Stimulated activated naive CD8-positive, alpha-beta T cell treated with anti-CD3 and anti-CD28 coated beads, Interleukin-15, Interleukin-2, amounts not matched to agents 100 ng/mL and 50 ng/mL, for 24 hours (primary cell): ENCODE measurements around the gene KTN1.

Experiments used
- H3K27ac Mint-ChIP-seq: one replicate; pipeline ENCODE4 v1.8.0; 2021; ENCODE audit warnings: mild to moderate bottlenecking, mixed read lengths
- H3K27me3 Mint-ChIP-seq: one replicate; pipeline ENCODE4 v1.8.0; 2021; ENCODE audit warnings: mixed read lengths
- H3K36me3 Mint-ChIP-seq: one replicate; pipeline ENCODE4 v1.8.0; 2021; ENCODE audit warnings: low read depth, mixed read lengths
- H3K4me1 Mint-ChIP-seq: one replicate; pipeline ENCODE4 v1.8.0; 2021; ENCODE audit warnings: low read depth, mixed read lengths
- H3K4me3 Mint-ChIP-seq: one replicate; pipeline ENCODE4 v1.8.0; 2021; ENCODE audit warnings: mild to moderate bottlenecking, mixed read lengths
- H3K9me3 Mint-ChIP-seq: one replicate; pipeline ENCODE4 v1.8.0; 2021; ENCODE audit warnings: mixed read lengths

The KTN1 gene

GRCh38 chr14:55579724-55580469, at the start of gene KTN1:
Gene KTN1 (plus strand): TSS chr14:55580207. CDS start chr14:55612049, 31,842 bp downstream.
- H3K27me3 Mint-ChIP-seq = no peaks in the 10 kb centered on the region
- H3K9me3 Mint-ChIP-seq = no peaks in the 10 kb centered on the region
- H3K4me3 Mint-ChIP-seq = peak within 1 kb of the TSS; percentile 92
- H3K4me1 Mint-ChIP-seq = peaks cover 18% of the 10 kb centered on the region
- H3K27ac Mint-ChIP-seq = peak within 1 kb of the TSS; percentile 90
- H3K36me3 Mint-ChIP-seq = no peaks in the 10 kb centered on the region

- H3K27me3 Mint-ChIP-seq = no peaks in the 10 kb centered on the region
- H3K27ac Mint-ChIP-seq = no peak overlapping the region
- H3K4me1 Mint-ChIP-seq = no peaks in the 10 kb centered on the region
- H3K4me3 Mint-ChIP-seq = no peak overlapping the region
- H3K9me3 Mint-ChIP-seq = no peaks in the 10 kb centered on the region
- no peaks in the 10 kb centered on the region for H3K36me3 Mint-ChIP-seq
Observed at GRCh38 chr14:55530464-55530863, 49.5 kb upstream of the KTN1 start.

GRCh38 chr14:55532645-55533344, 47.2 kb upstream of the KTN1 start:
- Mint-ChIP-seq H3K9me3 (peaks cover 4% of the 10 kb centered on the region), H3K36me3 (no peaks in the 10 kb centered on the region), H3K4me1 (no peaks in the 10 kb centered on the region), H3K27me3 (no peaks in the 10 kb centered on the region), H3K27ac (no peak overlapping the region), H3K4me3 (no peak overlapping the region)

GRCh38 chr14:55533960-55534359, 46.0 kb upstream of the KTN1 start:
- no peak overlapping the region for H3K4me3 Mint-ChIP-seq
- no peaks in the 10 kb centered on the region for H3K36me3 Mint-ChIP-seq
- H3K4me1 Mint-ChIP-seq = no peaks in the 10 kb centered on the region
- H3K27me3 Mint-ChIP-seq = no peaks in the 10 kb centered on the region
- no peak overlapping the region for H3K27ac Mint-ChIP-seq
- peaks cover 4% of the 10 kb centered on the region for H3K9me3 Mint-ChIP-seq

GRCh38 chr14:55535516-55536203, 44.3 kb upstream of the KTN1 start:
- H3K36me3 Mint-ChIP-seq = no peaks in the 10 kb centered on the region
- no peaks in the 10 kb centered on the region for H3K27me3 Mint-ChIP-seq
- peaks cover 4% of the 10 kb centered on the region for H3K9me3 Mint-ChIP-seq
- no peaks in the 10 kb centered on the region for H3K4me1 Mint-ChIP-seq
- H3K4me3 Mint-ChIP-seq = no peak overlapping the region
- no peak overlapping the region for H3K27ac Mint-ChIP-seq

GRCh38 chr14:55536204-55536708, 43.8 kb upstream of the KTN1 start:
- Mint-ChIP-seq H3K27me3 (no peaks in the 10 kb centered on the region), H3K9me3 (peaks cover 4% of the 10 kb centered on the region), H3K4me3 (no peak overlapping the region), H3K36me3 (no peaks in the 10 kb centered on the region), H3K27ac (no peak overlapping the region), H3K4me1 (no peaks in the 10 kb centered on the region)

GRCh38 chr14:55537782-55538181, 42.2 kb upstream of the KTN1 start:
- no peaks in the 10 kb centered on the region for H3K4me1 Mint-ChIP-seq
- H3K27me3 Mint-ChIP-seq = no peaks in the 10 kb centered on the region
- no peaks in the 10 kb centered on the region for H3K36me3 Mint-ChIP-seq
- H3K4me3 Mint-ChIP-seq = no peak overlapping the region
- peaks cover 4% of the 10 kb centered on the region for H3K9me3 Mint-ChIP-seq
- no peak overlapping the region for H3K27ac Mint-ChIP-seq

- Mint-ChIP-seq H3K36me3 (no peaks in the 10 kb centered on the region), H3K4me1 (no peaks in the 10 kb centered on the region), H3K4me3 (no peak overlapping the region), H3K9me3 (peaks cover 4% of the 10 kb centered on the region), H3K27ac (no peak overlapping the region), H3K27me3 (no peaks in the 10 kb centered on the region)
Observed at GRCh38 chr14:55539975-55540374, 40.0 kb upstream of the KTN1 start.

GRCh38 chr14:55540847-55541773, 38.9 kb upstream of the KTN1 start:
- Mint-ChIP-seq H3K9me3 (peaks cover 4% of the 10 kb centered on the region), H3K27me3 (no peaks in the 10 kb centered on the region), H3K36me3 (no peaks in the 10 kb centered on the region), H3K27ac (no peak overlapping the region), H3K4me3 (no peak overlapping the region), H3K4me1 (no peaks in the 10 kb centered on the region)

GRCh38 chr14:55545779-55546178, 34.2 kb upstream of the KTN1 start:
- Mint-ChIP-seq H3K27ac (no peak overlapping the region), H3K4me3 (no peak overlapping the region), H3K4me1 (no peaks in the 10 kb centered on the region), H3K36me3 (no peaks in the 10 kb centered on the region), H3K9me3 (no peaks in the 10 kb centered on the region), H3K27me3 (no peaks in the 10 kb centered on the region)

GRCh38 chr14:55546212-55546874, 33.7 kb upstream of the KTN1 start:
- H3K4me3 Mint-ChIP-seq = no peak overlapping the region
- H3K9me3 Mint-ChIP-seq = no peaks in the 10 kb centered on the region
- no peaks in the 10 kb centered on the region for H3K36me3 Mint-ChIP-seq
- no peaks in the 10 kb centered on the region for H3K4me1 Mint-ChIP-seq
- no peaks in the 10 kb centered on the region for H3K27me3 Mint-ChIP-seq
- no peak overlapping the region for H3K27ac Mint-ChIP-seq

GRCh38 chr14:55547650-55548315, 32.2 kb upstream of the KTN1 start:
- Mint-ChIP-seq H3K4me1 (no peaks in the 10 kb centered on the region), H3K36me3 (peaks cover 5% of the 10 kb centered on the region), H3K27me3 (no peaks in the 10 kb centered on the region), H3K9me3 (peaks cover 5% of the 10 kb centered on the region), H3K4me3 (no peak overlapping the region), H3K27ac (no peak overlapping the region)

- Mint-ChIP-seq H3K27me3 (no peaks in the 10 kb centered on the region), H3K36me3 (peaks cover 10% of the 10 kb centered on the region), H3K27ac (no peak overlapping the region), H3K4me3 (no peak overlapping the region), H3K4me1 (no peaks in the 10 kb centered on the region), H3K9me3 (peaks cover 9% of the 10 kb centered on the region)
Observed at GRCh38 chr14:55553791-55554190, 26.2 kb upstream of the KTN1 start.
